GM18909 (cell line): ENCODE results near the gene JDP2.
"Not testable (repeated sequence)": the region's sequence is repeated elsewhere in the genome, so short reads cannot be mapped to it uniquely, and the experiment has no call there.

Experiments used
- ATAC-seq: cut with Tn5 transposase; IDR thresholded peaks from one replicate; pipeline ENCODE4 v1.9.1; 2021; ENCODE audit warnings: mild to moderate bottlenecking; ENCODE audit not compliant: unreplicated experiment, poor library complexity

Gene JDP2

DNA sequence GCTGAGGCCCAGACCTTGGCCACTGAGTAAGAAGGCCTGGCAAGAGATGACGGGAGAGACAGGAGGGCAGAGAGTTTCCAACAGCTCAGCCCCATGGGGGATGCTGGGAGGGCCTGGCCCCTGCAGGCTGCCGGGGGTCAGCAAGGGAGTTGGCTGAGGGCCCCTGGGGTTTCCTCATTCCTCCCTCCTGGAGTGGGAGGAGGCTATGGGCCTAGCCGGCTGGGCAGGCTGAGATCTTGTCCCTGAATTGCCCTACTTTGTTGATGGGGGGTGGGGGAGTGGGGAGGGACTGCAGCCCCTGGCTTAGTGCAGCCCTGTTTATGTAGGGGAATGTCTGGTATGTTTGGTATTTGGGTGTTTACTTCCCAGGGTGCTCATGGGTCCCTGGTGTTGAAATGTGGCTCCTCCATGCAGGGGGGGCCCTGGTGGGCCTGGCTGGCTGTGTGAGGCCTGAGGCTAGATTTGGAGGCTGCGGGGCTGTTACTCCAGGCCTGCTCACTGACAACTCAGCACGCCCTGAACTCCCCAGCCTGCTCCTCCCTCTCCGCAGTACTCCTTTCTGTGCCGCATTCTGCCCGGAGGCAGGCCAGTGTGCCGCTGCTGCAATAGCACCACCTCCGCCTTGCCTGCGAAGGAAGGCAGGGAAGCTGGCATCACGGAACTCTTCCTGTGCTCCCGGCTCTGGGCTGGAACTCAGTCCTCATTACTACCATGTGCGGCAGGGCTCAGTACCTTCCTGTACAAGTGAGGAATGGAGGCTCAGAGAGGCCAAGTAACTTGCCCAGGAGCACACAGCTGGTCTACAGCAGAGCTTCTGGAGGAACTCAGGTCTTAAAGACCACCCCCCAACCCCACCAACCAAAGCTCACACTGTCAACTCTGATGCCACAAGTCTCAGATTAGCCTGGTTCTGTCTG lies 25.3 kb downstream of the JDP2 start:
- no peak for ATAC-seq

DNA sequence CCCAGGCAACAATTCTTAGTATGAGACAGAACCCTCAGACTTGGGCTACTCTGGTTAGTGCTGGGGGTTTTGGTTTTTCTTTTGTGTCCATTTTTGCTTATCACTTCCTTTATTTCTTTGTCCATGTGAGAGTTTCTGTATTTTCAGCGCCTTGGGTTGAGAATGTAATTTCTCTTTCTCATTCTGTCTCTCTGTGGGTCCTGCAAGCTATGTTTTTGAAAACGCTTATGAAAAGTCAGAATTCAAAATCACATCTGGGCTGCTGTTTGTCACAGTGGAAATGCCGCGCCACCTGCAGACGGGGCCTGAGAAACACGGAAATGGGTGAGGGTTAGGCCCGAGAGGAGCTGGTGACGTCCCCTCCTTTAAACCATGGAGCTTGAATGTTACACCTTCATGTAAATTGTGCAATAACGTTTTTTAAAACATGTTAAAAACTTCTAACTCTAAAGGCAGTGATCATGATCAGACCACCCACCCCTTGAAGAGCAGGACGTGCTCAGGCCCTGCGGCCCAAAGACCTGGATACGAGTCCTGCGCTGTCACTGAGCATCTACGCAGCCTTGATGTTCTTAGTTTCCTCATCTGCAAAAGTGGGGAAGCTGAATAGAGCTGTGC lies 26.1 kb downstream of the JDP2 start:
- no peak for ATAC-seq

DNA sequence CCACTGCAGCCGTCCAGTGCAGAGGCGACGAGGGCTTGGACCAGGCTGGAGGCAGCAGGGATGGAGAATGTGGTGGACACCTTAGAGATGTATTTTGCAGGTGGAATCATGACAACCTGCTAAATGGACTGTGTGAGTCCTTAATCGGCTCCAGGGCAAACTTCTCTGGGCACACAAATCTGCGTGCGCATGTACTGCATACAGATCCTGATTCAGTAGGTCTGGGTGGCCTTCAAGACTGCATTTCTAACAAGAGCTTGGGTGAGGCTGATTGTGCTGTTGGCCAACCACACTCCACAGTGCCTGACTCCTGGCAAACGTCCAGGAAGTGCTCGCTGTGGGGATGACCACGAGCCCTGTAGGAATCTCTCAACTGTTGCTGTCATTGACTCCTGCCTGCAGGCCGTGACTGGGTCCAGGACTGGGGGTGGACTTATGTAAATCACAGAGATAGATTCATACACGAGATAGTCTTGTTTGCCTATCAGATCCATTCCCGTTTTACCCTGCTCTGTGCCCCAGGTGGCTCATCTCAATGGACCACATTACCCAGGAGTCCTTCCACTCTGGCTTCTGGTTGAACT lies 27.2 kb downstream of the JDP2 start:
- ATAC-seq: no peak

DNA sequence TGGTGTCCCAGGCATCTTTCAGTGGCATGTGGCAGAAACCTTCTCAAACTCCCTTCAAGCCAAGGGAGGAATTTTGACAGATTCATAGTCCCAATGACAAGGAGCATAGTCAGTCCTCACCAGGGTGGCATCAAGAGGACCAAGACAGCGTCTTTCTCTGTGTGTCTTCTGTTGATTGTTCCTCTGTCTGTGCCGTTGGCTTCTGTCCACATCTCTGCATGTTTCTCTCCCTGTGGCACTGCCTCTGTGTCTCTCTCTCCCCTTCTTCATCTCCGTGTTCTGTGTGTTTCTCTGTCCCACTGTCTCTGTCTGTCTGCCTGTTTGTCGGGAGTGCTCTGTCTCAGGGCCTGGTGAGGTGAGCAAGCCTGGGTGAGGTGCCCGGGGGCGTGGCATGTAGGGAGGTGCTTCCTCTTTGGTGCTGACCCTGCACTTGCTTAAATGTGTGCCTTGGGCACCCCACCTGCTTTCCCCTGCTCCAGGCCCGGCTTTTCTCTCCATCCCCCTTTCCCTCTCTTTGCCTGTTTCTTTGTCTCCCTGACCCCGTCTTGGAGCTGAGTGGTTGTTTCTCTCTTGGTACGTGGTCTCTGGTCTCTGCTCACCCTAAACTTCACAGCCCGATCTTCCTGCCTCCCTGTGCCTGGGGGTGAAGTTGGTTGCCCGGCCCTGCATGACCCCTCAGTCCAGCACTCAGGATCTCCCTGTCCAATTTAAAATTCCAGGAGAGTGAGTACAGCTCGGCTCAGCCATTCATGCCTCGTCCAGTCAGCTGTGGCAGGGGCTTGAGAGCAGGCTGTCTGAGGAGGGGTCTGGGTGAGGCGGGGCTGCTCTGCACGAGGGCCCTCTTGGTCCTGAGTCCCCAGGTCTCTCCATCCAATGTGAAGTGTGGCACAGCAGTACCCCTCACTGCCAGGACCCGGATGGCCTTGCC lies 28.5 kb downstream of the JDP2 start:
- ATAC-seq: no peak

DNA sequence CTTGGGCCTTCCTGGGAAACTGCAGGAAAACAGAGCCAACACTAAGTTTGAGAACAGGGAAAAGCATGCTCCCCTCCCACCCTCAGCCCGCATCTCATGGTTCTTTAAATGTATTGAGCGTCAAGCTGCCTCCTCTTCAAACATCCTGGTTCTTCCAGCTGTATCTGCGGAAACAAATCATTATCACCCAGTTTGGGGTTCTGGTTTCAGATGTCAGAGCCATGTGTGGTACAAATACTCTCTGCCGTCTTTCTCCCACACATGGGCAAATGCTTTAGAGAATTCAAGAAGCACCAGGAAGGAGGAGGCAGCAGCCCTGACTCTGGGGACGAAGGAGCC lies 29.1 kb downstream of the JDP2 start:
- ATAC-seq: no peak

DNA sequence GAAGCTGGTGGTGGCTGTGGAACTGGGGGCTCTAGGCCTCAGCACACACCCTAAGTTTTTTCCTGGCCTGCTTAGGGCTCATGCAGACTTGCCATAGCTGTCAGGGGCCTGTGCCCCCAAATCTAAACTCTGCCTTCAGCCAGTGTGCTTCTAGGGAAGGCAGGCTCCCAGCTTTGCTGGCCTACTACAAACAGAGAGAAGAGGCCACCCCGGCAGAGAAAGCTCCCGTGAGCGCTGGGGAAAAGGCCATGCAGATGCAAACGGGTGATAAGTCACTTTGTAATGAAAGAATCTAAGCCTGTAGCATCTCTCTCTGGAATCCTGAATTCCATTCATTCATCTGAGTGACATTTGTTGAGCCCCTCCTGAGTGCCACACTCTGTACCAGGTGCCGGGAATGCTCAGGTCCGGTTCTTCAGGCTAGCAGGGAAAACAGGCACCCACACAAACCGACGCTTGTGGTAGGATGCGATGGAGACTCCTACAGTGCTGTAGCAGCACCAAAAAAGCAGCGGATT lies 29.9 kb downstream of the JDP2 start:
- no peak for ATAC-seq

DNA sequence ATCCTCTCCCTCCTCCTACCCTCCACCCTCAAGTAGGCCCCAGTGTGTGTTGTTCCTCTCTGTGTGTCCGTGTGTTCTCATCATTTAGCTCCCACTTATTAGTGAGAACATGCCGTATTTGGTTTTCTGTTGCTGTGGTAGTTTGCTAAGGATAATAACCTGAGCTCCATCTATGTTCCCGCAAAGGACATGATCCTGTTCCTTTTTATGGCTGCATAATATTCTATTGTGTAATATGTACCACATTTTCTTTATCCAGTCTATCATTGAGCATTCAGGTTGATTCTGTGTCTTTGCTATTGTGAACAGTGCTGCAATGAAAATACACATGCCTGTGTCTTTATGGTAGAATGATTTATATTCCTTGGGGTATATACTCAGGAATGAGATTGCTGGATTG lies 30.5 kb downstream of the JDP2 start:
- ATAC-seq: no peak

DNA sequence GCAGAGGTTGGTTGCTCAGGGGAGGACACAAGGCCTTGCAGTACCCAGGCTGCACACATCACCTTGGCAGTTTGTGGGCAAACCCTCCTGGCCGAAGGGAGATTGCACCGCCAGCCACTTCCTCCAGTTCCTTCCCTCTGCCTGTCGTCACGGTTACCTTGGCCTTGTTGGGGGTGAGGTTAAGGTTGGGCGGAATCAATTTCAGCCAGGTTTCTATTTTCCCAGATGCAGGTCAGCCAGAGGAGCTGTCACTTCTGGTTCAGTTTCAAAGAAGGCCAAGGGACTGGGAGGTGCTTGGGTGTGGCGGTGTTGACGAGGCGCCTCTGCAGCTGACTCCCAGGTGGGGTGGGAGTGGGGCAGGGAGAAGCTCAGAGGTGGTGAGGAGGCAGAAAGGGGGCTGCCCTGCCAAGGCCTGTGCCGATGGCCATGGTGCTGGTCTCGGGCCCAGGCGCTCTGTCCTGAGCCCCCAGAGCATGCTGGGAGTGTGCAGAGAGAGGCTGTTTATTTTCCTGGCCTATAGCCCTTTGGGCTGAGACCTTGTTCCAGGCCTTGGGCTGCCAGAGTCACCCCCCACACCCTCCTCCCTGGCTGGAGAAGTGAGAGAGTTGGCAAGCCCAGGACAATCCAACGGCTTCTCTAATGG lies 31.4 kb downstream of the JDP2 start:
- no peak for ATAC-seq

DNA sequence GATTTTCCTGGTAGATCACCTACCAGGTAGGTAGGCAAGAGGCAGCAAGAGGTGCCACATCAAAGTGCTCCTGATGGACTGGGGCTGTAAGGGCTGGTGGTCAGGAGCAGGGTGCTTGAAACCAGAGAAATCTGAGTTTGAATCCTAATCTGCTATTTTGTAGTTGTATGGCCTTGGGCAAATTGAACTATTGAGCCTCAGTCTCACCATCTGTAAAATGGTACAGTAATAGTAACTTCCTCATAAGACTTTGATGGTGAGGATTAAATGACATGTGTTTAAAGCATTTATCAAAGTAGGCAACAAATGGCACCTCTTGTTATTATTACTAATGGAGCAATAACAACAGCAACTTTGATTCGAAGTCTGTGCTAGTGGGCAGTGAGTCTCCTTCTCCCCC lies 32.0 kb downstream of the JDP2 start:
- ATAC-seq: no peak

DNA sequence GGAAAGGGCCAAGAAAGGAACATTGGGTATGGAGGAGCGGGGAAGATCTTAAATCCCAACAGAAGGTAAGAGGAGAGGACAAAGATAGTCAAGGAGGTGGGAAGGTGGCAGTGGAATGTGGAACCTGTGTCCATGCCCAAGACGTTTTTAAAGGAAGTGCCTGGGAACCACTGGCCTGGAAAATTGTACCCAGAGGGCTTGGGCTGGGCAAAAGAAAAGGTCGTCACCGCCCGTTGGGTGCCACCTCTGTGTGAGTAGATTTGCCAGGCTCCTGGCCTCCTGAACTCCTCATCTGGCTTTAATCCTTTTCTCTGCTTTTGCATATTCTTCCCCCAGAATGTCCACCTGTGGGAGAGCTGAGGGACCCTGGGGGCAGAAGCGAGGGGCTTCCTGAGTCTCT lies 32.6 kb downstream of the JDP2 start:
- no peak for ATAC-seq

DNA sequence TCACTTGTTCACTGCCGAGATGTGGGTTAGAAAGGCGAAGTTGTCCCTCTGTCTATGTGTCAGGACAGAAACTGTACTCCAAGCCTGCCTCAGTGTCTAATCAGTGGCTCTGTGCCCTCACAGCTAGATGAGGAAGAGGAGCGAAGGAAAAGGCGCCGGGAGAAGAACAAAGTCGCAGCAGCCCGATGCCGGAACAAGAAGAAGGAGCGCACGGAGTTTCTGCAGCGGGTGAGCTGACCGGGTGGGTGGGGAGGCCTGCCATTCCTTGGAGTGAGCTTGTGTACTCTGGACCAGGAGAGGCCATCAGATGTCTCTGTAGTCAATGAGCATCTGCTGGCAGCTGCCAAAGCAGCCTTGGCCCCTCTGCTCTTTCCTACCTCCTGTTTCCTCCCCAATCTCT lies 33.5 kb downstream of the JDP2 start:
- ATAC-seq: no peak

DNA sequence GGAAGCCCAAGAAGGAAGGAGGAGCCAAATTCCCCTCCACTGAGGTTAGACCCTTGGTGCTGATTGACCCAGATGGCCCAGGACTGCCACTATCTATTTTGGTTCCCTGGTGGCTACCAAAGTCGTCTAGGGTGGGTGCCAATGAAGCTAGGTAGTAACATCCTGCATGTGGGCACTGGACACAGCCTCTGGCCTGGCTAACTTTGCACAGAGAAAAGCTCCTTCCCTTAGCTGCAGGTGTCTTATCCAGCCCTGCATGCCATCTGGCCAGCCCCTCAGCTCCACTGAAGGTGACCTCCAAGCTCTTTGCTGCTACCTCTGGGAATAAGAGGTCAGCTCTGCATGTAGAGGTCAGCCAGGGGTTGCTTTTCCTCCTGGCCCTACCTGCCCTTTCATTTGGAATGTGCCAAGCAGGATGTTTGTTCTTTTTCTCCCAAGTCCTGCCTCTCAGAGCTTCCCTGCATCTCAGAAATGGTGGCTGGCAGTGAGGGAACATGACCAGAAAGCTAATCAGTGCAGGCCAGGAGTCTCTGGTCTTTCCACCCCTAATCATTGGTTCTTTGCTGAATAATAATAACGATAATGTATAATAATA lies 34.0 kb downstream of the JDP2 start:
- no peak for ATAC-seq

DNA sequence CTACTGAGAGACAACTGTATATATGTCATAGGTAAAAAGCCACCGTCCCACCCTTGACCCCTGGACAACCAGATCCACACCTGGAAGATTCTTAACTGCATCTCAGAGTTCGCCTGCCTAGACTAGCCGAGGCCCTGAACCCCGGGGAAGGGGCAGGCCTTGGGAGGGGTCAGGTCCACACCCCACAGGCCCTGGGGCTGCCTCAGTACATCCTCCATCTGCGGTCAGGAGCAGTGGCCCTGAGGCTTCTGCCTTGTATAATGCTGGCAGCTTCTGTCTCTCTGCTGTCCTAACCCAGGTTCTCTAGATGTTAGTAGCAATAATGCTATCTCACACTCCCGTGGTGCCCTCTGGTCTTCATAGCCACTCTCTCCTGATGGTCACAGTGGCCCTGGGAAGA lies 36.8 kb downstream of the JDP2 start:
- no peak for ATAC-seq

DNA sequence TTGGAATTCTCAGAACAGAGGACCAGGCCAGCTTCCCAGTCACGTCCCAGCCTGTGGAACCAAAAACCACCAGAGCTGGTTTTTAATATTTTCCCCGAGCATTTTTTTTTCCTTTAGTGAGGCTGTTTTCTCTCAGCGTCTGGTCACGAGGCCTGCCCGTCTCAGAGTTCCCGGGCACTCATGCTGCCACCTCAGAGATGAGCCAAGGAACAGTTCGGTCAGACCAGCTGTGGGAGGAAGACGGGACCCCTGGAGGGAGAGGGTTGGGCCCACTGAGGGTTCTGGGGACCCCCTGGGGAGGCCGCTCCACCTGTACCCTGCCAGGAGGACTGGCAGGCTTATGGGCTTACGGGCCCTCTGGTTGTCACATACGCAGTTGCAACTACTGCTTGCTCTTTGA lies 39.9 kb downstream of the JDP2 start:
- no peak for ATAC-seq

DNA sequence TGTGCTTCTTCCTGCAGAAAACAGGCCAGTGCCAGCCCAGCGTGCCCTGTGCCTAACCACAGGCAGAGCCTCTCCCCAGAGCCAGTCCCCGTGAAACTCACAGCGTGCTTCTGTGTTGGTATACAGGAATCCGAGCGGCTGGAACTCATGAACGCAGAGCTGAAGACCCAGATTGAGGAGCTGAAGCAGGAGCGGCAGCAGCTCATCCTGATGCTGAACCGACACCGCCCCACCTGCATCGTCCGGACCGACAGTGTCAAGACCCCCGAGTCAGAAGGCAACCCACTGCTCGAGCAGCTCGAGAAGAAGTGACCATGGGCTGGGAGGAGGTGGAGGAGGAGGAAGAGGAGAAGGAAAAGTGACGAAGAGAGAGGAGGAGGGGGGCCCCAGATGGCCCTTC lies 41.3 kb downstream of the JDP2 start:
- ATAC-seq: no peak

DNA sequence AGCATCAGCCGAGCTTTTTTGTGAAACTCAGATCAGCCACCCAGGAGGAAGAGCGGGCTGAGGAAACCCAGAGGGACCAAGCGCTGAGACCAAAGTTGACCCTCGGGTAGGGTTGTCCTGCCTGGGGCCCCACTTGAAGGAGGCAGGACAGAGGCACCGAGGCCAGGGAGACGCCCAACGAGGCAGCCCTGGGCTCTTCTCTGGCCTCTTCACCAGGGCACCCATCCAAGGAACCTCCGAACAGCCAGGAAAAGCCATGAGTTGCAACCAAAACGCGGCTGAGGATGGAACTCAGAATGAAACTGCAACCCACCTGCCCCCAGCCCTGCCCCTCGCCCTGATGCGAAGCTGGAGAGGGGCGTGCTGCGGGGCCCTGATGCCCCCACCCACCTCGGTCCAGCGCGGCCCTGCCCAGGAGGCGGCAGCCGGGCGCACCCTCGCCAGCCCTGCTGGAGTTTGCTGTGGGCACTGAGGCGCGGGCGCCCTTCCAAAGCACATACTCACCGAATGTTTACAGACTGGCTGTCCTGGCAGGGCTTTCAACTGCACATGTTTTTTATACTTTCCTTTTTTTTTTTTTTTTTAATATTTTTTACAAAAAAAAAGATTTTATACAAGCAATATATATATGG lies 41.9 kb downstream of the JDP2 start:
- no peak for ATAC-seq

DNA sequence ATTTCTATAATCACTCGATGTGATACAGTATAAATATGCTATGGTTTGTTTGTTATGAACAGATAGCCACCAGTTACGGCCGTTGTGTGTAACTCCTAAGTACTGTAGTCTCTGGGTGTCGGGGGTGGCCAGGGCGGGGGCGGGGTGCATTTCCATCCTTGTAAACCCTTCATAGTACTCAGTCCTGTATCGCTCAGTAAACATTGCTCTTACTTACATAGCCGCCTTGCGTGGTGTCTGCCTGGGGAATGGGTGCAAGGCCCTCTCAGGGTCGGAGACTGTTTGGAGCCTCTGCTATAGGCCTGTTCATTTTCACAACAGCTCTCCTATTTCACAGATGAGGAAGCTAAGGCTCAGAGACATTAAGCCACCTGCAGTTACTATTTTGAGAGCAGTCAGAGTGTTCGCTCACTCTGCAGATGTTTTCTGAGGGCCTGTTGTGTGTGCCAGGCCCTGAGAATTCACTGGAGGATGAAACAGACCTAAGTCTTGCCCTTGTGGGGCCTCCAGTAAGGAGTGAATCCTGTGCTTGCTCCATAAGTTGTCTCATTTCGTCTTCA lies 42.5 kb downstream of the JDP2 start:
- ATAC-seq: no peak

DNA sequence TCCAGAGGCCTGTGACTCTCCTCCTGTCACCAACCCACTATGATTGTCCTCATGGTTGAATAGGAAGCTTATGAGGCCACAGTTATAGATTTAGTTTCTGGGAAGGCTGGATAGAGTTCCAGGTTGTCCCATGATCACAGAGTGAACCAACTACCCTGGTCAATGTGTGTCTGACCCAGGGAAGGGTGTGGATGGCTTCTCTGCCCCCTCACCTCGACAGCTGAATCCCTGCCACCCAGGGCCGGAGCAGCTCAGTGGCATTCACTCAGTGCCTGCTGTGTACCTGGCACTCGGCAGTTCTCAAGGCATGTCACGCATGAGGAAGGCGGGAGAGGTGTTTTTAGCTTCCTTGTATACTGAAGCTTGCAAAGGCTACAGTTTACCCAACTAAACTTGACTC lies 43.2 kb downstream of the JDP2 start:
- ATAC-seq: no peak

DNA sequence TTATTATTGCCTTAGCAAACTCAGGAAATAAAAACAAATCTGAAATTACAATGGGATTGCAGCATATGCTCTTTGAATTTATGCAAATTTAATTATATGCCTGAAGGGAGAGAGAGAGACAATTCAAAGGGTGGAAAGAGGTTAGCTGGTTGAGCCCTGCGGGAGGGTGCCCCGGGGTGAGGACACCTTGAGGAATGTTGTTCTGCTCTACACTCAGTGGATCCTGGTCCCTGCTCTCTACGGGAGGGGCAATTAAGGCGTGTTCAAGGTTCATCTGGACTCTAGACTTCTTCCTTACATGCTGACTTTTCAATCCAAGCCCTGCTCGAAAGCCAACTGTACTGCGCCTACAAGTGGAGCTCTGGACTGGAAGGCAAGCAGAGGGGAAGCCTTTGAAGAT lies 46.3 kb downstream of the JDP2 start:
- not testable (repeated sequence) for ATAC-seq
